ENCODE measurements around the gene SUSD6. TPM values are rescaled to one million over a fixed set of nuclear protein-coding genes. Genes with fewer than 3 reads are reported as not detected.

Gene SUSD6
- total RNA-seq, 2 donors from 2014 or later, result 27.3 to 70.3 TPM

- no peak for DNase-seq
- no peak overlapping the region for H3K4me3 ChIP-seq
- no peaks in the 10 kb centered on the region for H3K36me3 ChIP-seq
- no peak overlapping the region for H3K27ac ChIP-seq
- no peaks in the 10 kb centered on the region for H3K27me3 ChIP-seq
- no peaks in the 10 kb centered on the region for H3K9me3 ChIP-seq
- H3K9ac ChIP-seq (ENCODE audit: low read depth in 2 of 2, low read length in 2 of 2), result peak overlapping the region in 1 of 2 donors; percentile 15
- TF ChIP-seq, protein P1, sequence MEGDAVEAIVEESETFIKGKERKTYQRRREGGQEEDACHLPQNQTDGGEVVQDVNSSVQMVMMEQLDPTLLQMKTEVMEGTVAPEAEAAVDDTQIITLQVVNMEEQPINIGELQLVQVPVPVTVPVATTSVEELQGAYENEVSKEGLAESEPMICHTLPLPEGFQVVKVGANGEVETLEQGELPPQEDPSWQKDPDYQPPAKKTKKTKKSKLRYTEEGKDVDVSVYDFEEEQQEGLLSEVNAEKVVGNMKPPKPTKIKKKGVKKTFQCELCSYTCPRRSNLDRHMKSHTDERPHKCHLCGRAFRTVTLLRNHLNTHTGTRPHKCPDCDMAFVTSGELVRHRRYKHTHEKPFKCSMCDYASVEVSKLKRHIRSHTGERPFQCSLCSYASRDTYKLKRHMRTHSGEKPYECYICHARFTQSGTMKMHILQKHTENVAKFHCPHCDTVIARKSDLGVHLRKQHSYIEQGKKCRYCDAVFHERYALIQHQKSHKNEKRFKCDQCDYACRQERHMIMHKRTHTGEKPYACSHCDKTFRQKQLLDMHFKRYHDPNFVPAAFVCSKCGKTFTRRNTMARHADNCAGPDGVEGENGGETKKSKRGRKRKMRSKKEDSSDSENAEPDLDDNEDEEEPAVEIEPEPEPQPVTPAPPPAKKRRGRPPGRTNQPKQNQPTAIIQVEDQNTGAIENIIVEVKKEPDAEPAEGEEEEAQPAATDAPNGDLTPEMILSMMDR (IDR thresholded peaks at IDR 0.05), result no peak
- intact Hi-C loops (cut with DNase I), result no loop called here
- H3K4me1 ChIP-seq, result peaks cover 4% of the 10 kb centered on the region
Measured at GRCh38 chr14:69682136-69682535, 70.7 kb downstream of the SUSD6 start.

DNA sequence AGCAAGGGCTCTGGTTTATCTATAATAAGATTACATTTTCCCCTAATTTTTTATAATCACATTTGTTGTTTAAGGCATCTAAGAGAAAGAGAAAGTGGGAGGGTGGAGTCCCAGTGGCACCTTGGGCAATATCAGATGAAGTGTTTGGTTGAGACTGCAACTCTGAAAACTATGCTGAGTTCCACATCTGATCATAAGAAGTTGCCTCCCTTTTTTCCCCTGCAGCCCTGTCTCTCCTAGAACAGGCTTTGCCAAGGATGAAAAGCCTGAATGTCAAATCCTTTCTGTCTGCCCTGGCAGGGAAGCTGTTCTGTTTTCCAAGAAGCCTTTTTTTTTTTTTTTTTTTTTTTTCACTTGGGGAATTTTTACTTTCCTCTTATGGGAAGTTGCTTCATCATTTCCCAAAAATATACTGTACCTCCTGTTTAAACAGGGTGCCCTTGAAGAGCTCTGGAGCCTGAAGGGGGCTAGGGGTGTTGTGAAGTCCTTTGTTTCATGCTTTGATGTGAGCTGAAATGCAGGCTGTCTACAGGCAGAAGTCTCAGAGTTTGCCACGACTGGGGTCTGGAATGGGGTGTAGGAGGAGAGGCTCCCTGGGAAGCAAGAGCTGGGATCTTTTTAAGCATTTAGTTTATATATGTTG is 71.3 kb downstream of the SUSD6 start:
- no peak for DNase-seq
- Histone ChIP-seq H3K4me3 (no peak overlapping the region), H3K36me3 (no peaks in the 10 kb centered on the region), H3K9ac (ENCODE audit: low read depth in 2 of 2, low read length in 2 of 2) (peak overlapping the region in 1 of 2 donors; percentile 15), H3K27ac (peak overlapping the region; percentile 23), H3K9me3 (no peaks in the 10 kb centered on the region), H3K4me1 (peaks cover 4% of the 10 kb centered on the region), H3K27me3 (no peaks in the 10 kb centered on the region)
- TF ChIP-seq, protein P1 (IDR thresholded peaks at IDR 0.05), result no peak
- intact Hi-C loops (cut with DNase I), result no loop called here

DNA sequence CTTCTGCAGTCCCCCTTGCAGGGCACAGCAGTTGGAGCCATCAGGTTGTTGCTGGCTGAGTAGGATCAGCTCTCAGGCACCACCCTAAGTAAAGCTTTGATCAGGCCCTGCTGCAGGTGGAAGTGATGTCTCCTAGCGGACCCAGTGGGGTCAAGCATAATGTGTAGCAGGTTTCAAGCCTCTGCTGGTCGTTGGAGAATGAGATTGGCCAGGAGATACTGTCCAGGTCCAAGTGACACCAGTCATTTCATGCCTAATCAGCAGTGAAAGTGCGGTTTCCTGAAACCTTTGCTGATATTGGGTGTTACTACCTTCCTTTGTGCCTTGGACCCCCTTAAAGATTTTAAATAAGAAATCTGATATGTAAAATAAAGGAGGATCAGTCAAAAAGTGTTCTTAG is 72.6 kb downstream of the SUSD6 start:
- no peaks in the 10 kb centered on the region for H3K9me3 ChIP-seq
- intact Hi-C loops (cut with DNase I), result no loop called here
- no peak overlapping the region for H3K4me3 ChIP-seq
- no peaks in the 10 kb centered on the region for H3K27me3 ChIP-seq
- H3K36me3 ChIP-seq, result no peaks in the 10 kb centered on the region
- DNase-seq, result no peak
- H3K9ac ChIP-seq (ENCODE audit: low read depth in 2 of 2, low read length in 2 of 2), result no peak overlapping the region
- TF ChIP-seq, protein P1 (IDR thresholded peaks at IDR 0.05), result no peak
- no peak overlapping the region for H3K27ac ChIP-seq
- peaks cover 4% of the 10 kb centered on the region for H3K4me1 ChIP-seq

GRCh38 chr14:69684461-69685217 is 73.2 kb downstream of the SUSD6 start:
- intact Hi-C loops (cut with DNase I), result no loop called here
- Histone ChIP-seq H3K4me3 (no peak overlapping the region), H3K4me1 (peaks cover 4% of the 10 kb centered on the region), H3K9me3 (no peaks in the 10 kb centered on the region), H3K27ac (no peak overlapping the region), H3K9ac (ENCODE audit: low read depth in 2 of 2, low read length in 2 of 2) (no peak overlapping the region), H3K36me3 (no peaks in the 10 kb centered on the region), H3K27me3 (no peaks in the 10 kb centered on the region)
- TF ChIP-seq, protein P1 (IDR thresholded peaks at IDR 0.05), result no peak
- no peak for DNase-seq

- no peaks in the 10 kb centered on the region for H3K27me3 ChIP-seq
- peak overlapping the region in 1 of 2 donors; percentile 14 for H3K9ac ChIP-seq (ENCODE audit: low read depth in 2 of 2, low read length in 2 of 2)
- no peaks in the 10 kb centered on the region for H3K9me3 ChIP-seq
- no peak for DNase-seq
- no peaks in the 10 kb centered on the region for H3K36me3 ChIP-seq
- TF ChIP-seq, protein P1 (IDR thresholded peaks at IDR 0.05), result no peak
- no peak overlapping the region for H3K27ac ChIP-seq
- no peak overlapping the region for H3K4me3 ChIP-seq
- intact Hi-C loops (cut with DNase I), result no loop called here
- peaks cover 4% of the 10 kb centered on the region for H3K4me1 ChIP-seq
Measured at GRCh38 chr14:69685218-69685616, 73.8 kb downstream of the SUSD6 start.
